ENCODE results near the gene SAE1. TPM values are rescaled to one million over a fixed set of nuclear protein-coding genes. Genes with fewer than 3 reads are reported as not detected.
"Not testable (repeated sequence)": the region's sequence is repeated elsewhere in the genome, so short reads cannot be mapped to it uniquely, and the experiment has no call there.

Gene SAE1
- total RNA-seq, 2 experiments from 2014 or later: 162 to 168 TPM

DNA sequence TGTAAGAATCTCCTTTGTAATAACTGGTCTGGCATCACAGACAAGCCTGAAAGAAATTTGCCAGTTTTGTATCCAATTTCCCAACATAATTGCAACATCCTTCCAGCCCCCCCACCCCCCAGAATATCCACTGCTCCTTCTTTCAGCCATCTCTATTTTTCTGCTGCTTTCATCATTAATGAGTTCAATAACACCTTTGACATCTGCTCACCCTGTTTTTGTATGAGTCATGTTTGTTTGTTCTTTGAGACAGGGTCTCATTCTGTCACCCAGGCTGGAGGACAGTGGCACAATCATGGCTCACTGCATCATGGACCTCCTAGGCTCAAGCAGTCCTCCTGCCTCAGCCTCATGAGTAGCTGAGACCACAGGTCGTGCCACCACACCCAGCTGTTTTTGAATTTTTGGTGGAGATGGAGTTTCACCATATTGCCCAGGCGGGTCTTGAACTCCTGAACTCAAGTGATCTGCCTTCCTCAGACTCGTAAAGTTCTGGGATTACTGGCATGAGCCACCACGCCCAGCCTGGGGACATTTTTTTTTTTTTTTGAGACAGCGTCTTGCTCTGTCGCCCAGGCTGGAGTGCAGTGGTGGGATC lies 10.1 kb upstream of the SAE1 start:
- no peak for DNase-seq
- Mint-ChIP-seq H3K27ac (no peak overlapping the region), H3K36me3 (ENCODE audit: low read depth) (no peaks in the 10 kb centered on the region), H3K9me3 (no peaks in the 10 kb centered on the region), H3K27me3 (peaks cover 2% of the 10 kb centered on the region), H3K4me3 (no peak overlapping the region), H3K4me1 (peaks cover 6% of the 10 kb centered on the region)
- POLR2A ChIA-PET: no interaction called here
- CTCF ChIA-PET: interaction anchor here (0.6 to 2.3 kb wide), 5 partner anchors 8 to 205 kb away, joined by 3 to 11 read pairs (median 3); no protein-coding TSS in a partner anchor

DNA sequence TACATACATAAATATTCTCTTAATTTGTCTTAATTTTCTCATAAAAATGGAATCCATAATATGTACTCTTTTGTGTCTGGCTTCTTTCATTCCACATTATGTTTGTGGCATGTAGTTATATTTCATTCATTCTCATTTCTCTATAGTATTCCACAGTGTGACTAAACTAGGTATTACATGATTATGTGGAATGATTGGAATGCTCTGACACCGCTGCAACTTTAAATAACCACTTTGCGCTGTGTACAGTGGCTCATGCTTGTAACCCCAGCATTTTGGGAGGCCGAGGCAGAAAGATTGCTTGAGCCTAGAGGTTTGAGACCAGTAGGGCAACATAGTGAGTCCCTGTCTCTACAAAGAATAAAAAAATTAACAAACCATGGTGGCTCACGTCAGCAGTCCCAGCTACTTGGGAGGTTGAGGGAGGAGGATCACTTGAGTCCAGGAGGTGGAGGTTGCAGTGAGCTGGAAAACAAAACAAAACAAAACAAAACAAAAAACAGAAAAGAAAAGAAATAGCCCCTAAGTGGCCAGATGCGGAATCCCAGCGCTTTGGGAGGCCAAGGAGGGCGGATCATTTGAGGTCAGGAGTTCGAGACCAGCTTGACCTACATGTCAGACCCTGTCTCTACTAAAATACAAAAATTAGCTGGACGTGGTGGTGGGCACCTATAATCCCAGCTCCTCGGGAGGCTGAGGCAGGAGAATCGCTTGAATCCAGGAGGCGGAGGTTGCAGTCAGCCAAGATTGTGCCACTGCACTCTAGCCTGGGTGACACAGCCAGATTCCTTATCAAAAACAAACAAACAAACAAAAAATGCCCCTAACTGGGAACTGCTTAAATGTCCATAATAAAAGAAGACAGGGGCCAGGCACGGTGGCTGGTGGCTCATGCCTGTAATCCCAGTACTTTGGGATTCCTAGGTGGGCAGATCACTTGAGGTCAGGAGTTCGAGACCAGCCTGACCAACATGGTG lies 8.0 kb upstream of the SAE1 start:
- no peak for DNase-seq
- peaks cover 6% of the 10 kb centered on the region for H3K4me1 Mint-ChIP-seq
- no peak overlapping the region for H3K4me3 Mint-ChIP-seq
- H3K9me3 Mint-ChIP-seq: no peaks in the 10 kb centered on the region
- CTCF ChIA-PET: interaction anchor here (0.9 to 2.3 kb wide), 7 partner anchors 9 to 121 kb away, joined by 3 to 7 read pairs (median 5); partner anchors contain the start of gene ZC3H4
- peaks cover 2% of the 10 kb centered on the region for H3K27me3 Mint-ChIP-seq
- POLR2A ChIA-PET: interaction anchor here (1.1 kb wide), 1 partner anchor 9 kb away, joined by 3 read pairs; the partner anchor contains the start of gene ZC3H4
- no peaks in the 10 kb centered on the region for H3K36me3 Mint-ChIP-seq (ENCODE audit: low read depth)
- no peak overlapping the region for H3K27ac Mint-ChIP-seq

DNA sequence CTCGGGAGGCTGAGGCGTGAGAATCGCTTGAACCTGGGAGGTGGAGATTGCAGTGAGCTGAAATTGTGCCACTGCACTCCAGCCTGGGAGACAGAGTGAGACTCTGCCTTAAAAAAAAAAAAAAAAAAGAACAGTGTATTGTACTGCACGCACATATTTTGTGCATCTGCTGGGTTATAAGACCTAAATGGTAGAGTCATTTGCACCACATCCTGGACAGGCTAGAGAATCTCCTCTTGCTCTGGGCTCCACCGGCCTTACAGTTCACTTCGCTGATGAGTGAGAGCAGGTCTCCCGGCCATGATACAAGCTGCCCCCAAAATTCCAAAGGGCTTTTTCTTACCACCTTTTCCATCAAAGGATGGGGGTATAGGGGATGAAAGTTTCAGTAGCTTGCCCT lies 7.2 kb upstream of the SAE1 start:
- Mint-ChIP-seq H3K27ac (no peak overlapping the region), H3K4me1 (peaks cover 6% of the 10 kb centered on the region), H3K27me3 (peaks cover 2% of the 10 kb centered on the region), H3K9me3 (no peaks in the 10 kb centered on the region), H3K4me3 (no peak overlapping the region), H3K36me3 (ENCODE audit: low read depth) (no peaks in the 10 kb centered on the region)
- CTCF ChIA-PET: interaction anchor here (0.5 to 2.1 kb wide), 8 partner anchors 8 to 171 kb away, joined by 3 to 6 read pairs (median 4); partner anchors contain the start of gene ZC3H4
- no peak for DNase-seq
- POLR2A ChIA-PET: interaction anchor here (1.1 kb wide), 1 partner anchor 10 kb away, joined by 3 read pairs; the partner anchor contains the start of gene ZC3H4

DNA sequence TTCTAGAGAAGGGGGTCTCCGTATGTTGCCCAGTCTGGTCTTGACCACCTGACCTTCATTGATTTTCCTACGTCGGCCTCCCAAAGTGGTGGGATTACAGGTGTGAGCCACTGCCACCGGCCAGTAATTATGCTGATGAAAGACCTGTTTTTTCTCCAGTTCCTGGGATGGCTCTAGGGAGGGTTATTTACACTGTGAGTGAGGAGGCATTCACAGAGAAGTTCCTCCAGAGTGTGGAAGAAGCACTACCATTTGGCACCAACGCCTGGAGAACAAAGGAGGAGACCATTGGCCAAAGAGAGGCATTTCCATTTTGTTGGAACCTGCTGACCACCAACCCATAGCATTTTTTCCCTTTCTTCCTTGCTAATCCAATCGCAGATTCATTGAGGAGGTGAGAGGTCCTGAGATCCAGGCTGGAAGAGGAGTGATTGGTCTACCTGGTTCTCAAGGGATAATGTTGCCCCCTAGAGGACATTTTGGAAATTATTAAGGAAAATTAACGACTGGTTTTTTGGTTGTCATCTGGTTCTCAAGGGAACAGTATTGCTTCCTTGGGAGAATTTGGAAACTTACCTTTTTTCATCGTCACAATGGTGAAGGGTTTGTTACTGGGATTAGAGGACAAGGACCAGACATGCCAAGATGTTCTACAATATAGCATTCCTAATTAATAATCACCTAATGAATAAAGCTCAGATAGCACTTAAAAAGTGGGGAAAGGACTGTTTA lies 5.5 kb upstream of the SAE1 start:
- POLR2A ChIA-PET: no interaction called here
- CTCF ChIA-PET: interaction anchor here (0.6 to 2.3 kb wide), 8 partner anchors 12 to 414 kb away, joined by 3 to 13 read pairs (median 4); partner anchors contain the start of gene ZC3H4
- H3K4me1 Mint-ChIP-seq: peaks cover 7% of the 10 kb centered on the region
- no peak for DNase-seq
- no peaks in the 10 kb centered on the region for H3K9me3 Mint-ChIP-seq
- no peak overlapping the region for H3K27ac Mint-ChIP-seq
- no peak overlapping the region for H3K4me3 Mint-ChIP-seq
- peaks cover 2% of the 10 kb centered on the region for H3K27me3 Mint-ChIP-seq
- no peaks in the 10 kb centered on the region for H3K36me3 Mint-ChIP-seq (ENCODE audit: low read depth)

DNA sequence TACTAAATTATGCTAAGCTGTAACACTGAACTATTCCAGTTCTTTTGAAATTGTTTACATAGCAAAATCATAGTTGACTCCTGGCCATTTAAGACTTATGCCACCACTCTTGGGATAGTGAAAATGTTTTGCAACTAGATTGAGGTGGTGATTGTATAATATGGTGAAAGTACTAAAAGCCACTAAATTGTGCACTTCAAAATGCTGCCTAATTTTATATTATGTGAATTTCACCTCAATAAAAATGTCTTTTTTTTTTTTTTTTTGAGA lies 5.0 kb upstream of the SAE1 start:
- peaks cover under 1% of the 10 kb centered on the region for H3K36me3 Mint-ChIP-seq (ENCODE audit: low read depth)
- H3K9me3 Mint-ChIP-seq: peaks cover 3% of the 10 kb centered on the region
- CTCF ChIA-PET: interaction anchor here (0.6 to 2.3 kb wide), 8 partner anchors 12 to 415 kb away, joined by 3 to 13 read pairs (median 4); partner anchors contain the start of gene ZC3H4
- H3K27ac Mint-ChIP-seq: no peak overlapping the region
- H3K4me3 Mint-ChIP-seq: no peak overlapping the region
- no peak for DNase-seq
- POLR2A ChIA-PET: no interaction called here
- peaks cover 2% of the 10 kb centered on the region for H3K27me3 Mint-ChIP-seq
- peaks cover 9% of the 10 kb centered on the region for H3K4me1 Mint-ChIP-seq

DNA sequence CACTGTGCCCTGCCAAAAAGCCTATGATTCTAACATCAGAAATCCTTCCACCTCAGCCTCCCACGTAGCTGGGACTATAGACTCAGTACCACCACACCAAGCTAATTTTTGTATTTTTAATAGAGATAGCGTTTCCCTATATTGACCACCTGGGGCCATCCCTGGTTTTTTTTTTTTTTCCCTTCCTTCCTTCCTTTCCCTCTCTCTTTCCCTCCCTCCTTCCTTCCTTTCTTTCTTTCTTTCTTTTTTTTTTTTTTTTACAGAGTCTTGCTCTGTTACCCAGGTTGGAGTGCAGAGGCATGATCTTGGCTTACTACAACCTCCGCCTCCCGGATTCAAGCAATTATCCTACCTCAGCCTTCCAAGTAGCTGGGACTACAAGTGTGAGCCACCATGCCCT lies 1.1 kb upstream of the SAE1 start:
- POLR2A ChIA-PET: no interaction called here
- Mint-ChIP-seq H3K9me3 (peaks cover 3% of the 10 kb centered on the region), H3K36me3 (ENCODE audit: low read depth) (peaks cover 33% of the 10 kb centered on the region), H3K4me1 (peaks cover 43% of the 10 kb centered on the region), H3K27ac (no peak overlapping the region), H3K27me3 (no peaks in the 10 kb centered on the region), H3K4me3 (no peak overlapping the region)
- CTCF ChIA-PET: interaction anchor here (0.7 to 1.8 kb wide), 4 partner anchors 16 to 50 kb away, joined by 3 read pairs; no protein-coding TSS in a partner anchor
- no peak for DNase-seq

DNA sequence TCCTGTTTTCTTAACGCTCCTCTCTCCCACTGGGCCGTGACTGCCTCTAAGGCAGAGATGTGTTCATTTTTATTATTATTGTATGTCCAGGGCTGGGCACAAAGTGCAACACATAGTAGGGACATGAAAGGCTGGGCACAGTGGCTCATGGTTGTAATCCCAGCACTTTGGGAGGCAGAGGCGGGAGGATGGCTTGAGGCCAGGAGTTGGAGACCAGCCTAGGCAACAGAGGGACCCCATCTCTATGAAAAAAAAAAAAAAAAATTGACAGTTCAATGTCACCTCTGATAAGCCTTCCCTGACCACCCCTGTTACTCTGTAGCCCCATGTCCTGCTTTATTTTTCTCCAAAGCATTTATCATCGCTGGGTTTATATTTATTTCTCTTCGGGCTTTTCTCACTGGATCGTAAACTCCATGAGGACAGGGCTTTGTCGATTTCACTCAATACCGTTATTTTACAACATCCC lies 481 bp upstream of the SAE1 start:
- ChIA-PET CTCF (interaction anchor here (0.7 to 3.2 kb wide), 10 partner anchors 16 to 117 kb away, joined by 3 to 15 read pairs (median 4); no protein-coding TSS in a partner anchor), POLR2A (no interaction called here)
- H3K4me3 Mint-ChIP-seq: peak overlapping the region; percentile 99
- DNase-seq: no peak
- H3K27me3 Mint-ChIP-seq: no peaks in the 10 kb centered on the region
- H3K9me3 Mint-ChIP-seq: peaks cover 3% of the 10 kb centered on the region
- peaks cover 44% of the 10 kb centered on the region for H3K4me1 Mint-ChIP-seq
- peaks cover 37% of the 10 kb centered on the region for H3K36me3 Mint-ChIP-seq (ENCODE audit: low read depth)
- peak overlapping the region; percentile 99 for H3K27ac Mint-ChIP-seq

DNA sequence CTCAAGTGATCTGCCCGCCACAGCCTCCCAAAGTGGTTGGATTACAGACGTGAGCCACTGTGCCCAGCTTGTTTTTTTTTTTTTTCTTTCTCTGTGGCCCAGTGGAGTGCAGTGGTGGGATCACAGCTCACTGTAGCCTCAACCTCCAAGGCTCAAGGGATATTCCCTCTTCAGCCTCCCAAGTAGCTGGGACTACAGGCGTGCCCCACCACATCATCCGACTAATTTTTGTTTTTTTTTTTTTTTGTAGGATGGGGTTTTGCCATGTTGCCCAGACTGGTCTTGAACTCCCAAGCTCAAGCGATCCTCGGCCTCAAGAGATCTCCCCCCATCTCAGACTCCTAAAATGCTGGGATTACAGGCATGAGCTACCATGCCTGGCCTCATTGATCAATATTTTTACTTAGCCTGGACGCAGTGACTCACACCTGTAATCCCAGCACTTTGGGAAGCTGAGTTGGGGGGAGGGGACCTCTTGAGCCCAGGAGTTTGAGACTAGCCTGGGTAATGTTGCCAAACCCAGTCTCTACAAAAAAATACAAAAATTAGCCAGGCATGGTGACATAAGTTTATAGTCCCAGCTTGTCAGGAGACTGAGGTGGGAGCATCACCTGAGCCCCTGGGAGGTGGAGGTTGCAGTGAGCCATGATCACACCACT lies 1.7 kb downstream of the SAE1 start:
- no peak for DNase-seq
- POLR2A ChIA-PET: interaction anchor here (0.6 kb wide), 2 partner anchors 76 to 227 kb away, joined by 3 read pairs; no protein-coding TSS in a partner anchor
- Mint-ChIP-seq H3K27me3 (no peaks in the 10 kb centered on the region), H3K4me1 (peaks cover 53% of the 10 kb centered on the region), H3K4me3 (peak overlapping the region; percentile 99), H3K36me3 (ENCODE audit: low read depth) (peaks cover 42% of the 10 kb centered on the region), H3K27ac (peak overlapping the region; percentile 54), H3K9me3 (peaks cover 3% of the 10 kb centered on the region)
- CTCF ChIA-PET: interaction anchor here (0.6 to 3.4 kb wide), 12 partner anchors 10 to 282 kb away, joined by 3 to 24 read pairs (median 6); partner anchors contain the start of gene ZC3H4

DNA sequence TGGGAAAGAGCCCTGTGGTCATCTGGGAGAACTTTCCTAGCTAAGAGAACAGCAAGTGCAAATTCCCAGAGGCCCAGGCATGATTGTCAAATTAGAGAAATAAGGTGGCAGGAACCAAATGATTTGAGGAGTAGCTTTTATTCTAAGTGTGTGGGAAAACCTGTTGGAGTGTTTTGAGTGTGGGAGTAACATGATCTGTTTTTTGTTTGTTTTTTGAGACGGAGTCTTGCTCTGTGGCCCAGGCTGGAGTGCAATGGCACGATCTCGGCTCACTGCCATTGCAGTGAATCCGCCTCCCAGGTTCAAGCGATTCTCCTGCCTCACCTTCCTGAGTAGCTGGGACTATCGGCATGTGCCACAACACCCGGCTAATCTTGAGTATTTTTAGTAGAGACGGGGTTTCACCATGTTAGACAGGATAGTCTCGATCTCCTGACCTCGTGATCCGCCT lies 2.4 kb downstream of the SAE1 start:
- POLR2A ChIA-PET: no interaction called here
- CTCF ChIA-PET: interaction anchor here (0.9 to 3.4 kb wide), 5 partner anchors 12 to 111 kb away, joined by 3 to 24 read pairs (median 9); no protein-coding TSS in a partner anchor
- Mint-ChIP-seq H3K4me1 (peaks cover 53% of the 10 kb centered on the region), H3K27ac (peak overlapping the region; percentile 28), H3K36me3 (ENCODE audit: low read depth) (peaks cover 42% of the 10 kb centered on the region), H3K4me3 (peak overlapping the region; percentile 99), H3K27me3 (no peaks in the 10 kb centered on the region), H3K9me3 (peaks cover 3% of the 10 kb centered on the region)
- DNase-seq: no peak

DNA sequence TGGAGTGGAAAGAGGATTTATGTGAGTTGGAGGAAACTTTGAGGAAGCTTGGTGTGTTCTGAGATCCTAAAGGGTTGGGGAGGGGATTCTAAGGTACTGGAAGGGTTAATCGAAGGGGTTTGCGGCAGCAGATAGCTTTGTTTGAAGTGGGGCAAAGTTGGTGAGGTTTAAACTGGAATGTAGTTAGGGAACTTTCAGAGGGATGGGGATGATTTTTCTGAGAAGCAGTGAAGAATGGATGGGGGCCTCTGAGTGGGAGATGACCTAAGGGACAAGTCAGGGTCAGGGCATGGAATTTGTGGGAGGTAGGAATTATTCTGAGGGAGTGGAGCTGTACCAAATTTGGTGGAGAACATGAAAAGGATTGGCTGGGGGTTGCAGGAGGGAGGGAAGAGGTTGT lies 3.9 kb downstream of the SAE1 start:
- peaks cover 50% of the 10 kb centered on the region for H3K36me3 Mint-ChIP-seq (ENCODE audit: low read depth)
- peak overlapping the region; percentile 39 for H3K27ac Mint-ChIP-seq
- no peaks in the 10 kb centered on the region for H3K27me3 Mint-ChIP-seq
- H3K4me1 Mint-ChIP-seq: peaks cover 61% of the 10 kb centered on the region
- no peak overlapping the region for H3K4me3 Mint-ChIP-seq
- ChIA-PET POLR2A (no interaction called here), CTCF (no interaction called here)
- DNase-seq: no peak
- peaks cover 3% of the 10 kb centered on the region for H3K9me3 Mint-ChIP-seq

DNA sequence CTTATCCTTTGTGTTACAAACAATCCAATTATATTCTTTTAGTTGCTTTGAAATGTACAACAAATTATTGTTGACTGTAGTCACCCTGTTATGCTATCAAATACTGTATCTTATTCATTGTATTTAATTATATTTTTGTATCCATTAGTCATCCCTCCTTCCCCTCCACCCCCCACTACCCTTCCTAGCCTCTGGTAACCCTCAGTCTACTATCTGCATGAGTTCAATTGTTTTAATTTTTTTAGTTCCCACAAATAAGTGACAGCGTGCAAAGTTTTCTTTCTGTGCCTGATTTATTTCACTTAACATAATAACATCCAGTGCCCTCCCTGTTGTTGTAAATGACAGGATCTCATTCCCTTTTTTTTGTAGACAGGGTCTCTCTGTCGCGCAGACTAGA lies 4.5 kb downstream of the SAE1 start:
- no peak for DNase-seq
- ChIA-PET CTCF (interaction anchor here (0.8 kb wide), 1 partner anchor 15 kb away, joined by 3 read pairs; no protein-coding TSS in a partner anchor), POLR2A (no interaction called here)
- peaks cover 50% of the 10 kb centered on the region for H3K36me3 Mint-ChIP-seq (ENCODE audit: low read depth)
- H3K27me3 Mint-ChIP-seq: no peaks in the 10 kb centered on the region
- peaks cover 3% of the 10 kb centered on the region for H3K9me3 Mint-ChIP-seq
- H3K27ac Mint-ChIP-seq: no peak overlapping the region
- no peak overlapping the region for H3K4me3 Mint-ChIP-seq
- peaks cover 61% of the 10 kb centered on the region for H3K4me1 Mint-ChIP-seq

DNA sequence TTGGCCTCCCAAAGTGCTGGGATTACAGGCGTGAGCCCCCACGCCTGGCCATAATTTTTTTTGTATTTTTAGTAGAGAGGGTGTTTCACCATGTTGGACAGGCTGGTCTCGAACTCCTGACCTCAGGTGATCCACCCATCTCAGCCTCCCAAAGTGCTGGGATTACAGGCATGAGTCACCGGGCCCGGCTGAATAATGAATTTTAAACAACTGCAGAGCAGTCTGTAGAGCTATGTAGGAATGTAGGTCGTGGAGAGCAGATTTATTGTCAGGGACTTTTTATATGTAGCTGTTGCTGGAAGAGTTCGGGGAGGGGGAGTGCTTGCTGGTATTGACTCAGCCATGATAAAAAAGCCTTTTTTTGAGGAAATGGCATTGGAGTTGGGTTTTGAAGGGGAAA lies 10.6 kb downstream of the SAE1 start:
- H3K27ac Mint-ChIP-seq, H3K9me3 Mint-ChIP-seq, POLR2A ChIA-PET, H3K4me3 Mint-ChIP-seq, H3K27me3 Mint-ChIP-seq, DNase-seq: not testable (repeated sequence)
- CTCF ChIA-PET: interaction anchor here (1.8 kb wide), 1 partner anchor 9 kb away, joined by 5 read pairs; no protein-coding TSS in a partner anchor
- Mint-ChIP-seq H3K36me3 (ENCODE audit: low read depth) (peaks cover 46% of the 10 kb centered on the region), H3K4me1 (peaks cover 43% of the 10 kb centered on the region)
